Measurements from ENCODE around the gene SCN10A.

The SCN10A gene

DNA sequence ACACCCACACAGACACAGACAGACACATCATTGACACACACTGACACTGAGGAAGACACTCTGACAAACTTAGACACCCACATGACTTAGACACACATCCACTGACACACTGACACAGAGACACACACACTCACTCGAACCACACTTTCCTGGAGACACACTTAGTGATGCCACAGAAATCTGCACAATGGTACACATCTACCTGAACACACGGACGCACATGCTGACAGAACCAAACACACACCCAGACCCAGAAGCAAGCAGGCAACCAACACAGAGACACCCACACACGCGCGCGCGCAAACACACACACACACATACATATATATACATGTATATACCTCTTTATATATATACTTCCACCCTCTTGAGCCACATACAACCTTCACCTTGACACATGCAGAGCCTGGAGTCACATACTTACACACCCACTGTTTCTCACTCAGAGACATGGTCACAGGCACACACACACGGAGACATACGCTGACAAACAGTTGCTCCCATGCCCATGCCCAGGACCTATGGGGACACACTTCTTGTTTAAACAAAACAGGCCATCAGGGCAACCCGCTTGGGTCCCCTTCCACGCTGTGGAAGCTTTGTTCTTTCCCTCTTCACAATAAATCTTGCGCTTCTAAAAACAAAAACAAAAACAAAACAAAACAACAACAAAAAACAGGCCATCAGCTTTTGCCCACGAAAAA, 165.6 kb downstream of the SCN10A start:
- no peak for DNase-seq

DNA sequence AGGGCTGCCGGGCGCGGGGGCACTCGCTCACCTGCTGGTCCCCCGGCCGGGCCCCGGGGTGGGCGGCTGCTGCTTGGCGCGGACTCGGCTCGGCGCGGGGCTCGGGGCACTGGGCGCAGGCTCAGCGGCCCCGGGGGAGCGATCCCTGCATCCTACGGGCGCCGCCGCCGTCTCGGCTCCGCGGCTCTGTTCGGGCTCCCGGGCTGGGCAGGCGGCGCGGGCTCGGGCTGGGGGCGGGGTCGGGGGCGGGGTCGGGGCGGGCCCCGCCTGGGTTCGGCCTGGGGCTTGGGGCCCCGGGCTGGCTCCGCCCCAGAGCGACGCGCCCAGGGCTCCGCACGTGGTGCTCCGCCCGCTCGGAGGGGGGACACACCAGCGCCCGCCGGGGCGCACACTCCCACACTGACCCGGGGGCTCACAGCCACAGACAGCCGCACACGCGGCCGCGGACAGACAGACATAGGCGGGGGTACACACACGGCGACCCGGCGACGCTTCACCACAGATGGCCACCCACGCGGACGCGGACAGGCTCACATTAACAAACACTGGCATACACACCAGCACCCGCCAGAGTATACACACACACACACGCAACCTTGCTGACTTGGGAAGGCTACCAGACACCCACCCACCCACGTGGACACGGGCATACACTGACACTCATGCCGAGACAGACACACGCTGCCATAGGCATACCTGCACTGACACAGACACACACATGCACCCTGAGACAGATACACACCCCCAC, 166.3 kb downstream of the SCN10A start, which contains the start of gene SCN5A:
Gene SCN5A (minus strand): TSS at position 188 of the 748 bp plus-strand sequence. CDS start 16,380 bp downstream, outside the sequence.
- DNase-seq, result no peak

DNA sequence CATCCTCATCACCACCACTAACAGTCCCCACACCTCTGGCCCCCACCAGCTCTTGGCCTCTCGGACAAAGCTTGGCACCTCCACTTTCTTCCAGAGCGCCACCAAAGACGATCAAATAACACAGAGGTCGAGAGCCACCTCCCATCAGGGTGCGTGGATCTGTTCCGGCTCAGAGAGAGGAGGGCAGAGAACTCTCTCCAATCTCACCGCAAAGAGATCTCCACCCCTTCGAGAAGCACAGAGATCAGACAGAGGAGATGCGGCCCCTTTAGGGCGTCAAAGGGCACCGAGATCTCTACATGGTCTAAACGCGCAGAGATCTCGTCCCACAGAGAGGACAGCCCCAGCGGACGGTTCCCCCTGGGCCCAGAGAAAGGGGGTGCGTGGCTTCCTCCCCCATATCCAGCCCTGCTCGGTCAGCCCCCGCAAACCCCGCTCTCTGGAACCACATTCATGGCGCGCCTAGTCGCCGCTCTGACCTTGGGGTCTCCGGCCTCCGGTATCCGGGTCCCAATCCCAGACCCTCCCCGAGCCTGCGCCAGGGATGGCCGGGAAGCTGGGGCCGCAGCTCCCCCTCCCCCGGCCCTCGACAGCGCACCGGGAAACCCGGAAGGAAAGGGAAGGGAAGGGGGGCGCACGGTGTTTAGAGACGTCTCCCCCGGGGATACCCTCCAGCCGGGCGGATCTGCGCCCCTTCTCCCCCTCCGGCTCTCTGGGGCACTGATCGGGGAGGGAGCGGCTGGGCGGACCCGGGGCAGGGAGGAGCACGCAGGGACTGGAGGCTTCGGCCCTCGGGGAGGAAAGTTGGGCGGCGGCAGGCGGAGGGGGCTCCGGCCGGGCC, 167.1 kb downstream of the SCN10A start:
- DNase-seq, result no peak

DNA sequence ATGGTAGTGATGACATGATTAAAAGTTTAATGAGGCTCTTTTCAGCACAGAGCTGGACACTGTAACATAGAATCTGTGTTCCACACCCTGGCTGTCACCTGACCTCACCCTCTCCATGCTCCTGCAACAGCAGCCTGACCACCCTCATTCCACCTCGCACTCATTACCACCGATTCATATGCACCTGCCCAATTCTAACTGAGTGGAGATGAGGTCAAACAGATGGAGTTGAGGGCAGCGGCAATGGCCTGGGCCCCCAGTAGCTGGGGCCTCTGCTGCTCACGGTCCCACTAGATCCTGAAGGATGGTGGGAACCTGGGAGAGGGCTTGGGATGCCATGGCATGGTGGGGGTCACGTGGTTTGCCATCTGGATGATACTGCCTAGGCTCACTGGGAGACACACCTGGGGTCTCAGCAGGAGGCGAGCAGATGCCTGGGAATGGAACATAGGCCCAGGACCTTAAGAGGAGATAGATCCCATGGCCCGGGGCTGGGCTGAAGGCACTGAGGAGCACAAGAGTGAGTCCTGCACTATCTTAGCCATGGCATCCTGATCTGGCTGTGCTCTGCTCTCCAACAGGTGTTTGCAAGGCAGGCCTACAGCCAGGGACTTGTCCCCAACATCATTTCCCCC, 167.9 kb downstream of the SCN10A start:
- DNase-seq, result no peak

GRCh38 chr3:38647217-38647970, 168.6 kb downstream of the SCN10A start:
- no peak for DNase-seq
